Fibroblast of villous mesenchyme (primary cell): ENCODE results near the gene LTA. TPM values are rescaled to one million over a fixed set of nuclear protein-coding genes. Genes with fewer than 3 reads are reported as not detected.
"Not testable (repeated sequence)": the region's sequence is repeated elsewhere in the genome, so short reads cannot be mapped to it uniquely, and the experiment has no call there.

Source experiments
- DNase-seq: peaks from one replicate; pipeline ENCODE4 v3.0.0-alpha.2; 2010; ENCODE audit warnings: low read depth
- H3K4me3 ChIP-seq: 2 replicates; pipeline ENCODE4 v1.5.1; 2011; ENCODE audit warnings: low read depth, mild to moderate bottlenecking, low read length
- total RNA-seq: library from RNA; depleted of rRNA; stranded (reverse); fragments of >200 nt; gene quantifications from 2 replicates; pipeline ENCODE4 v1.2.3, GENCODE V29; 2012
- TF ChIP-seq, protein P1 (sequence below): IDR thresholded peaks from 2 replicates; pipeline ENCODE4 v1.5.1; 2012; ENCODE audit warnings: low read depth, mild to moderate bottlenecking, low read length; ENCODE audit not compliant: insufficient read depth

LTA gene
- total RNA-seq, 1 donor = not detected

DNA sequence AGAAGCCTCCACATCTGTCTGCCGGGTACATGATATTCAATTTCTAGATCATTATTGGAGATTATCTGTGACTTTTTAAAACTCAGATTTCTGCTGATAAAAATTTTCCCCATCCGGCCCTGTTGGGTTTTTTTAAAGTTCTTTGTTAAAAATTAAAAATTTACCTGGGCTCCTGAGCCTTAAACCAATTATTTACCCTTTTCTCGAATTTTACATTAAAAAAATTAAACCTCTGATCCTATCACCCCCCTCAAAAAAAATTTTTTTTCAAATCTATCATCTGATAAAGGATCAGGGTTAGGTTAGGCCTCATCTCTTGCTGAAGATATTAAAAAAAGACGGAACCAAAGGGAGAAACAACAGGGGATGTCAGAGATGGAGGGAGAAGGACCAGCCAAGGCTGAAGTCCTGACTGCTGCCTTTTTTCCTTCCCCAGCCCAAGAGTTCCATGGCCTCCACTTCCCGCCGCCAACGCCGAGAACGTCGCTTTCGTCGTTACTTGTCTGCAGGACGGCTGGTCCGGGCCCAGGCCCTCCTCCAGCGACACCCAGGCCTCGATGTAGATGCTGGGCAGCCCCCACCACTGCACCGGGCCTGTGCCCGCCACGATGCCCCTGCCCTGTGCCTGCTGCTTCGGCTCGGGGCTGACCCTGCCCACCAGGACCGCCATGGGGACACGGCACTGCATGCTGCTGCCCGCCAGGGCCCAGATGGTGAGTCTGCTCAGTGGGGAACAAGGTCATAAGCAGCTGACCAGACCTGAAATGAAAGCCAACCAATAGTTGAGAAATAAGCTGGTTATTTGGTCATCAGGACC, 24.2 kb upstream of the LTA start:
- DNase-seq = peak; percentile 33
- H3K4me3 ChIP-seq = peak overlapping the region; percentile 64
- TF ChIP-seq, protein P1, sequence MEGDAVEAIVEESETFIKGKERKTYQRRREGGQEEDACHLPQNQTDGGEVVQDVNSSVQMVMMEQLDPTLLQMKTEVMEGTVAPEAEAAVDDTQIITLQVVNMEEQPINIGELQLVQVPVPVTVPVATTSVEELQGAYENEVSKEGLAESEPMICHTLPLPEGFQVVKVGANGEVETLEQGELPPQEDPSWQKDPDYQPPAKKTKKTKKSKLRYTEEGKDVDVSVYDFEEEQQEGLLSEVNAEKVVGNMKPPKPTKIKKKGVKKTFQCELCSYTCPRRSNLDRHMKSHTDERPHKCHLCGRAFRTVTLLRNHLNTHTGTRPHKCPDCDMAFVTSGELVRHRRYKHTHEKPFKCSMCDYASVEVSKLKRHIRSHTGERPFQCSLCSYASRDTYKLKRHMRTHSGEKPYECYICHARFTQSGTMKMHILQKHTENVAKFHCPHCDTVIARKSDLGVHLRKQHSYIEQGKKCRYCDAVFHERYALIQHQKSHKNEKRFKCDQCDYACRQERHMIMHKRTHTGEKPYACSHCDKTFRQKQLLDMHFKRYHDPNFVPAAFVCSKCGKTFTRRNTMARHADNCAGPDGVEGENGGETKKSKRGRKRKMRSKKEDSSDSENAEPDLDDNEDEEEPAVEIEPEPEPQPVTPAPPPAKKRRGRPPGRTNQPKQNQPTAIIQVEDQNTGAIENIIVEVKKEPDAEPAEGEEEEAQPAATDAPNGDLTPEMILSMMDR = no peak

DNA sequence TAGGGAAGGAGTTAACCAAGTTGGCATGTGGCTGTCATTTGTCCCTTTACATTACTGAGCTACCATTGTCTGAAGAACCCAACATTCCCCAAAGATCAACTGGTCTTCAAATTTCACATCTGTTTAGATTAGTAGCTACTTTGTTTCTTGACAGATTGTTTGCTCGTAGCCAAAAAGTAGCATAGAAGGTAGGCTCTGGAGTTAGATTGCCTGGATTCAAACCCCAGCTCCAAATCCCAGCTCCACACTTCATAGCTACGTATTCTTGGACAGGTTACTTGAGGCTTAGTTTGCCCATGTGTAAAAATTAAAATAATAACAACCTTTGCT, 23.6 kb upstream of the LTA start:
- no peak for DNase-seq
- TF ChIP-seq, protein P1 = no peak
- H3K4me3 ChIP-seq = peak overlapping the region; percentile 64

DNA sequence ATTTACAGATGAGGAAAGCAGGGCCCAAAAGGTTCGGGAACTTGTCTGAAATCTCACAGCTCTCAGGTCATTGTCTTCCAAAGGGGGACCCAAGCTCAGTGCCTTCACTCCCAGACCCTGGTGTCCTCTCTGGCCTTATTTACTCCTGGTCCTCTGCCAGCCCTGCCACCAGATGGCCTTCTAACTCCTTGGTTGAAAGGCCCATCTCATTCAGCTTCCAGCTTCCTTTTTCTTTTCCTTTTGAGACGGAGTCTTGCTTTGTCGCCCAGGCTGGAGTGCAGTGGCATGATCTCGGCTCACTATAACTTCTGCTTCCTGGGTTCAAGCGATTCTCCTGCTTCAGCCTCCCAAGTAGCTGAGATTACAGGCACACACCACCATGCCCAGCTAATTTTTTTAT, 20.7 kb upstream of the LTA start:
- TF ChIP-seq, protein P1 = peak; percentile 61
- DNase-seq = peak; percentile 72
- H3K4me3 ChIP-seq = not testable (repeated sequence)

DNA sequence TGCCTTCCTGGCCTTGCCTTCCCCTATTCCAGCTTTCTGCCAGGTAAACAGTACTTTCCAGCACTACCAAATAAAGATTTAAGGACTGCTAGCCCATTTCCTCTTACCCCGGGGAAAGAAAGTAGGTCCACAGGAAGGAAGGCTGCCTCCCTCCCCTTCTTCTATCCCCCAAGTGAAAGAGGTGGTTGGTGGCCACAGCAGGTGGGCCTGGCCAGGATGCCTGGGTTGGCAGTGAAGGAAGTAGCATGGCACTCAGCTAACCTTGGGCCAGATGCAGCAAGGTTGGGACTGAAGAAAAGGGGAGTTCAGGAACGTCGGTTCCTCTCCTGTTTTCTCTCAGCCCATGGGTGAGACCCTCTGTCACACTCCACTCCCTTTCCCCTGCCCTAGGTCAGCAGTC, 15.8 kb upstream of the LTA start:
- TF ChIP-seq, protein P1 = no peak
- H3K4me3 ChIP-seq = no peak overlapping the region
- DNase-seq = no peak

DNA sequence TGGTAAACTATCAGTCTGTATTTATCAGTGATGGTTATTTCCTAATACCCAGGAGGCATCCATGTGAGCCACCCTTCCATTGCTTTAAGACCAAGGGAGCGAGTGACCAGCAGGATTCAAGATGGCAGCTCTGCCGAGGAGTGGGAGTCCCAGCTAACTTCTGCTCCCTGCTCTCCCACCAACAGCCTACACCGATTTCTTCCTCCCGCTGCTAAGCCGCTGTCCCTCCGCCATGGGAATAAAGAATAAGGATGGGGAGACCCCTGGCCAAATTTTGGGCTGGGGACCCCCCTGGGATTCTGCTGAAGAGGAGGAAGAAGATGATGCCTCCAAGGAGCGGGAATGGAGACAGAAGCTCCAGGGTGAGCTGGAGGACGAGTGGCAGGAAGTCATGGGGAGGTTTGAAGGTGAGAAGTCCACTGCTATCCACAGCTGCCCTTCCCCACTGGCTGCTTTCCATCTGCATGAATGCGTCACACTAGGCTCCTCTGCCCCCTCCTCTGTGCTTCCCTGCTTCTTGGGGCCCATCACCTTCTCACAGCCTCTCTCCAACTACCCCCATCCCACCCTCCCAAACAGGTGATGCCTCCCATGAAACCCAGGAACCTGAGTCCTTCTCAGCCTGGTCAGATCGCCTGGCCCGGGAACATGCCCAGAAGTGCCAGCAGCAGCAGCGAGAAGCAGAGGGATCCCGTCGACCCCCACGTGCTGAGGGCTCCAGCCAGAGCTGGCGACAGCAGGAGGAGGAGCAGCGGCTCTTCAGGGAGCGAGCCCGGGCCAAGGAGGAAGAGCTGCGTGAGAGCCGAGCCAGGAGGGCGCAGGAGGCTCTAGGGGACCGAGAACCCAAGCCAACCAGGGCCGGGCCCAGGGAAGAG, 14.4 kb upstream of the LTA start:
- no peak for DNase-seq
- H3K4me3 ChIP-seq = no peak overlapping the region
- TF ChIP-seq, protein P1 = no peak

DNA sequence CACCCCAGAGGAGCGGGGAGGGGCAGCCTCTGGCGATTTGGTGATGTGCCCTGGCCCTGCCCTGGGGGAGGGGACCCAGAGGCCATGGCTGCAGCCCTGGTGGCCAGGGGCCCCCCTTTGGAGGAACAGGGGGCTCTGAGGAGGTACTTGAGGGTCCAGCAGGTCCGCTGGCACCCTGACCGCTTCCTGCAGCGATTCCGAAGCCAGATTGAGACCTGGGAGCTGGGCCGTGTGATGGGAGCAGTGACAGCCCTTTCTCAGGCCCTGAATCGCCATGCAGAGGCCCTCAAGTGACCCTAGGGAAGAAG, 13.8 kb upstream of the LTA start:
- DNase-seq = no peak
- no peak overlapping the region for H3K4me3 ChIP-seq
- TF ChIP-seq, protein P1 = no peak
